HG03045 (cell line): ENCODE data around the gene TMEM120B.

Experiments used
- ATAC-seq: cut with Tn5 transposase; IDR thresholded peaks from one replicate; pipeline ENCODE4 v1.9.1; 2021; ENCODE audit warnings: mild to moderate bottlenecking, moderate library complexity; ENCODE audit not compliant: unreplicated experiment

The TMEM120B gene

DNA sequence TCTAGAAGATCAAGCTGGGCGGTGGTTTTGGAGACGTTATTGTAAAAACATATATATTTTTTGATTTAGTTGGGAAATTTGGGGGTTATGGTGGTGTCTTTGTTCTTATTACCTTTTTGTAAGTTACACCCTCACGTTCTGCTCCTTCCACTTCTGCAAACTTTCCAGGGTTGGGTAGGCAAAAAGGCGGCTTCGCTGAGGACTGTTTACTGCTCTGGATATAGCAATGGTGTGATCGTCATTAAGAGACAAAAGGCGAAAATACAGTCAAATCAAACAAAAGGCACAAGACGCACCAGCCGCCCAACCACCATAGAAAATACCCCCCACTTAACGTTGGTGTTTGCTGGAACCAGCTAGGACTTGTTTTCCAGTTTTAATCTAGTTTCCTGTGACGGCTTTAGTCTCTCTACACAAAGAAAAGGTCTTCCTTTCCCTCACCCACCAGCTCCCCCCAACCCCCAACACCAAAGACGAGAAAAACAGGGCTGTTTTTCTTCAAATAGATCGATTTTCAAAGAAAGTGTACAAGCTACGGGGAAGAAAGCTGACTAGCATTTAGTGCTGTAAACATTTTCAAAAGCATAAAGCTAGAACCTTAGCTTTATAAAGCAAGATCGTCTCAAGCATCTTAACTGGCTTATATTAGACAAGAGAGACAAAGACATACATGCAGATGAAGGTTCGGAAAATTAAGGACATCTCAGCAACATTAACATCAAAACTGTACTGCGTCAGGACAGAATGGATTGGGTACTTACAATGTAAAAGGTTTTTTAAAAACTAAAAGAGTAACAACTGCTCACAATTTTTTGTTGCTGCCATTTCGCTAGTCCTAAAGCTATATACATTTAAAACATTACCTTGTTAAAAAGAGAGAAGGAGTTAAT is 89.3 kb downstream of the TMEM120B start:
- ATAC-seq, result no peak

DNA sequence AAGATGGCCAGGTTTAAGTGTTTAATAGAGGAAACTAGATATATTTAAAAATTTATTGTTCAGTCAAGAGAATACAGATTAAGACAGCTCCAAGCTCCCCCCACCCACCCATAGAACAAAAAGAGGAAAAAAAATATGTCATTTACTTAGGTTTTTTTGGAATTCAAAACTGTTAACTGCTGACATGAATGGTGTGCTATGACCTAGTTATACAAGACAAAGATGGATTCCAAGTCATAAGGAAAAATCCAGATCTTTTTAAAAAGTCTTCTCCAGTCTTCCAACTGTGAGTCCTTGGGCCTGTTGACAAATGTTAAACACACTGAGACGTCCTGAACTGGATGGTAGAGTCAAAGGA is 89.9 kb downstream of the TMEM120B start:
- ATAC-seq, result no peak

DNA sequence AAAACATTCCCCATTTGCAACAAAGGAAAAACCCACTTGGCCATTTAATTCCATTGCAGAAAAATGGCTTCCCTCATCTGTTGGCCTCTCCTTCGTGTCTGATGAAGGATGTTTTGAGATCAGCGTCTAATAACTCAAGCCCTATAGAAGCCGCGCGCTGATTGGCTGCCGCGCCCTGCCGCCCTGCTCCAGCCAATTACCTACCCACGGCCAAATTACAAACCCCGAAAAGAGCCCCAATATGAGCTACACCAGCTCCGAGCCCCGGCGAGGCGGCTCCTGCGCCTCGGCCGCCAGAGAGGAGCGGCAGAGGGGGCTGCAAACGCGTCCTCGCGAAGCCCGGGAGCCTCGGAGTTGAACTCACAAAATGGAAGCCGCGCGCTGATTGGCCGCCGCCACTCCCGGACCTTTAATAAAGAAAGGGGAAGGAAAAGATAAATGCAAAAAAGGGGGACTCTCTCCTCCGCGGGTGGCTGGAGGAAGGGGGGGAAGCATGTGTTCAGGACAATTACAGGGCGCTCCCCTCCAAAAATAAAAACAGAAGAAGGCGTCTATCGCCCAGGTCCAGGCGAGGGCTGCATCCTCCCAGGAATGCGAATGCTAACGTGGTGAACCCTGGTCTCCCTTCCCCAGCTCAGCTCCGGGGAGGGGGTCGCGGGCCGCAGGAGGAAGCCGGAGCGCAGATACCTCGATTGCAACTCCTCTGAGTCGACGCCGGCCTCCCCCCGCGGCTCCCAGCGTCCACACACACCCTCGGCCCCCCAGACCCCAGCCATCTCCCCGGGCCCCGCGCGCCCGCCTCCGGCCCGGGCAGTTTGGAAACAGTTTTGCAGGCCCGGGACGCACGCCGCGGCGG is 90.5 kb downstream of the TMEM120B start:
- peak; percentile 29 for ATAC-seq

- ATAC-seq, result no peak
These were observed 91.4 kb downstream of the TMEM120B start, which contains the start of gene SETD1B for GRCh38 chr12:121803861-121804416. Gene SETD1B, plus strand, starts transcription at chr12:121804009. Its CDS starts 729 bp downstream, at chr12:121804738.

DNA sequence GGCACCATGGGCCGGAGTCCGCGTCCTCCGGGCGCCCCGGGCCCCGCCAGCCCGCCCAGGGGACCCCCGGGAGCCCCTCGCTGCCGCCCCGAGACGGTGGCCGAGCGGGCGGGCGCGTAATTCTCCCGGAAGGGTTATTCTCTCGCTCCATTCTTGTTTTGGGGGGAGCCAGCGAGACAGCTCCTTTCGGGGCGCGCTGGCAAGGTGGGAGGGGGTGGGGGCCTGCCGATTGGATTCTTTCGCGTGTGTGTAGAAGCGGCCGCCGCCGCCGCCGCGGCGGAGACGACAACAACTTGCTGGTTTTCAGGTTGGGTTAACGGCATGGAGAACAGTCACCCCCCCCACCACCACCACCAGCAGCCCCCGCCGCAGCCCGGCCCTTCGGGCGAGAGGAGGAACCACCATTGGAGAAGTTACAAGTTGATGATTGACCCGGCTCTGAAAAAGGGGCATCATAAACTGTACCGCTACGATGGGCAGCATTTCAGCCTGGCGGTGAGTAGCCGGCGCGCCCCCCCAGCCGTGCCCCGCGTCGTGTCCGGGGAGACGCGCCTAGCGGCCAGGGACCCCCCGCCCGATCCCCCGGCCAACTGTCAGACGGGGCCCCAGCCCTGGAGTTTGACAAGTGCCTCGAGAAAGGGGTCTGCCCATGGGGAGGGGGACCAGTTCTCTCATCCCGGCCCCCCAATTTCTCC is 92.0 kb downstream of the TMEM120B start:
- ATAC-seq, result no peak

GRCh38 chr12:121805171-121806008 is 92.8 kb downstream of the TMEM120B start:
- ATAC-seq, result no peak

DNA sequence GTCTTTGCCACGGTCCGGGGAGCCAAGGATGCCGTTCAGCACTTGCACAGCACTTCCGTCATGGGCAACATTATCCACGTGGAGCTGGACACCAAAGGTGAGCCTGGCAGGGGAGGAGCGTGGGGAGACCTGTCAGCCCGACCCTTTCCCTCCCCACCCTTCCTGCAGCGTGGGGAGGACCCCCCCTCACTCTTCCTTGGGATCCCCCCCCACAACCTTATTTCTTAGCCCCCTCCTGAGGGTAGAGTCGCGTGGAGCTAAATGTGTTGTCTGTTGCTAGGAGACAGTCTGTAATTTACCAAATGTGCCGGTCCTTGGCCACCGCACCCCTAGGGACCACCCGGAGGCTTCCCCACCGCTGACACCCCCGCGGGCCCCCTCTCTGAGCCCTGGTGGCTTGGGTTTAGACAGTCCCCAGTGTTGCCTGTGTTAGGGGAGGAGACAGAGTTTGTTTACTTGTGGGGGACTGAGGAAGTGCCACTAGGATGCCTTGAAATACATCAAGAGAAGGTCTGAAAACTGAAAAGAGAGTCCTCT is 93.5 kb downstream of the TMEM120B start:
- ATAC-seq, result no peak

- no peak for ATAC-seq
These were observed 94.2 kb downstream of the TMEM120B start for GRCh38 chr12:121806546-121807423.

- ATAC-seq, result no peak
These were observed 95.2 kb downstream of the TMEM120B start for GRCh38 chr12:121807642-121808347.

DNA sequence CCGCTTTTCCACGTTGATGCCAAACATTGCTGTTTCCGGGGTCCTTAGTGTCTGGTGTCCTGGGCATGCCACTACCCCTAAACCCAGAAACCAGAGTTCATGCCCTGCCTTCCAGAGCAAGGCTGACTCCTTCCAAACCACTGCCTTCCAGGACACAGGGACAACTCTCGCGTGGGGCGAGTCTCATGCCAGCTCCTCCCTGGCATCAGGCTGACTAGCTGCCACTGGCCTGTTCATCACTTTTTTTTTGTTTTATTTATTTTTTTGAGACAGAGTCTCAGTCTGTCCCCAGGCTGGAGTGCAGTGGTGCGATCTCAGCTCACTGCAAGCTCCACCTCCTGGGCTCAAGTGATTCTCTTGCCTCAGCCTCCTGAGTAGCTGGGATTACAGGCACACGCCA is 96.1 kb downstream of the TMEM120B start:
- no peak for ATAC-seq

DNA sequence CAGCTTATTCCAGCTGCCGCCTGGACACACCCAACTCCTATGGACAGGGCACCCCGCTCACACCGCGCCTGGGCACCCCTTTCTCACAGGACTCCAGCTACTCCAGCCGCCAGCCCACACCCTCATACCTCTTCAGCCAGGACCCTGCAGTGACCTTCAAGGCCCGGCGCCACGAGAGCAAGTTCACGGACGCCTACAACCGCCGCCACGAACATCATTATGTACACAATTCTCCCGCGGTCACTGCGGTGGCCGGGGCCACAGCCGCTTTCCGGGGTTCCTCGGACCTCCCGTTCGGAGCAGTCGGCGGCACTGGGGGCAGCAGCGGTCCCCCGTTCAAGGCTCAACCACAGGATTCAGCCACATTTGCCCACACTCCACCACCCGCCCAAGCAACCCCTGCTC is 97.2 kb downstream of the TMEM120B start:
- ATAC-seq, result no peak

DNA sequence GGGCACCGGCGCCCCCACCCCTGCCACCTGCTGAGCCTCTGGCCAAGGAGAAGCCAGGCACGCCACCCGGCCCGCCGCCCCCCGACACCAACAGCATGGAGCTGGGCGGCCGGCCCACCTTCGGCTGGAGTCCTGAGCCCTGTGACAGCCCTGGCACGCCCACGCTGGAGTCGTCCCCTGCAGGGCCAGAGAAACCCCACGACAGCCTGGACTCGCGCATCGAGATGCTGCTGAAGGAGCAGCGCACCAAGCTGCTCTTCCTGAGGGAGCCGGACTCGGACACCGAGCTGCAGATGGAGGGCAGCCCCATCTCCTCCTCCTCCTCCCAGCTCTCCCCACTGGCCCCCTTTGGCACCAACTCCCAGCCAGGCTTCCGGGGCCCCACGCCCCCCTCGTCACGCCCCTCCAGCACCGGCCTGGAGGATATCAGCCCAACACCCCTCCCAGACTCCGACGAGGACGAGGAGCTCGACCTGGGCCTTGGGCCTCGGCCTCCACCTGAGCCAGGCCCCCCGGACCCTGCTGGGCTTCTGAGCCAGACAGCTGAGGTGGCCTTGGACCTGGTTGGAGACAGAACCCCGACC is 97.8 kb downstream of the TMEM120B start:
- no peak for ATAC-seq

DNA sequence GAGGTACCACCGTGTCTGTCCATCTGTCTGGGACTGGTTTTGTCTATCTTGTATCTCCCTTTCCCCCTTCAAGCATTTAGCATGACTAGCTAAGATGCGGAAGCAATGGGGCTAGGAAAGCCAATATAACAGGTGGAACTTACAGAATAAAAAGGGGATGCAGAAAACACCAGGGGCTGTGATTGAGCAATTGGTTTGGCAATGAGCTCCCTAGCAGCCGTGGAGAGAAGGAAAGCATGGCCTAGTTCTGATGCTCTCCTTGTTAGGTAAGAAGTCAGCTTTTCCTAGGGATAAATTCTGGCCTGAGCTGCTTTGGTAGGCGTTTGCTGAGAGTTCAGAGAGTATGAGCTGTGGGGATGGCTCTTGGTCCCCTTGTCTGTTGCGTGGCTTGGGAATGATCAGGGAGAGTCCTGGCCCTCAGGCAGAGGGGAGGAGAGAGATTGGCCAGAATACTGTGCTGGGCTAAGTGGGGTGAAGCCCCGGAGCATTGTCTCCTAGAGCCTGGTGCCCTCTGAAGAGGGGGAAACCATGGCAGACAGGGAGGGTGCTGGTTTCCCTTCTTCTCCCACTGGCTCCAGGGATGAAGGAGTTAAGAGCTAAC is 98.4 kb downstream of the TMEM120B start:
- ATAC-seq, result no peak

DNA sequence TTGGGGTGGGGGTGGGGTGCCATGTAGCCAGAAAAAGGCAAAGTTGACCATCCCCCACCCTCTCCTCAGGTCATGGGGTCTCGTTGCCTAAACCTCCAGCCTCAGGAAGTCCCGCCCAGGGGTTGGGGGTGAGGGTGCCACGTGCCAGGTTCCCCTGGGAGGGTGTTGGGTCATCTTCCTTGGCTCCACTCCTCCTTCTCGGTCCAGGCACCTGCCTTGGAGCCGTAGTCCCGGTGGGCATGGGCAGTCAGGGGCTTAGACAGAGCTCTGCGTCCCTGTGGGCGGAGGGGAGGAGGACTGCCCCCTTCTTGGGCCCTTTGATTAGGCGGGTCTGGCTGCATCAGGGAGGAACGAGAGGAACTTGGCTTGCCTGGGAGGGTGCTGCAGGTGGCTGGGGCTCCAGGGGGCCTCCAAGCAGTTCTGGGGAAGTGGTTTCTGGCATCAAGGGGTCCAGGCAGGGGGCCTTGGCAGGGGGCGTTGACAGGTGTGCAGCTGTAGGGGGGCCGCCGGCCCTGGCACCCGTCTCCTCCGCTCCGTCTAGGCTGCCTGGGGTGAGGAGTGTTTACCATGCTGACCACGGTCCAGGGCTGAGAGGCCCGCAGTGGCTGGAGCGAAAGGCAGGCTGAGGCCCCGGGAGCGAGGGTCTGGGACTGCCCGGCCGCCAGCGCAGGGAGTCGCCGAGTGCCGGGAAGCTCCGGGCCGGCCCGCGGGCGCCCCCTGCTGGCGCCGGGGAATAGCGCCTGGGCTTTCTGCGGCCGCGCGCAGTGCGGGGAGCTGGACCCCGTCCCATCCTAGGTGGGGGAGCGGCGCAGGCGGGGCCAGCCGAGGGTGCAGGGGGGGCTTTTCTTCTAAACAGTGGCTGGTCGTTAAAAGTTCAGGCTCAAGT is 99.1 kb downstream of the TMEM120B start:
- ATAC-seq, result no peak

DNA sequence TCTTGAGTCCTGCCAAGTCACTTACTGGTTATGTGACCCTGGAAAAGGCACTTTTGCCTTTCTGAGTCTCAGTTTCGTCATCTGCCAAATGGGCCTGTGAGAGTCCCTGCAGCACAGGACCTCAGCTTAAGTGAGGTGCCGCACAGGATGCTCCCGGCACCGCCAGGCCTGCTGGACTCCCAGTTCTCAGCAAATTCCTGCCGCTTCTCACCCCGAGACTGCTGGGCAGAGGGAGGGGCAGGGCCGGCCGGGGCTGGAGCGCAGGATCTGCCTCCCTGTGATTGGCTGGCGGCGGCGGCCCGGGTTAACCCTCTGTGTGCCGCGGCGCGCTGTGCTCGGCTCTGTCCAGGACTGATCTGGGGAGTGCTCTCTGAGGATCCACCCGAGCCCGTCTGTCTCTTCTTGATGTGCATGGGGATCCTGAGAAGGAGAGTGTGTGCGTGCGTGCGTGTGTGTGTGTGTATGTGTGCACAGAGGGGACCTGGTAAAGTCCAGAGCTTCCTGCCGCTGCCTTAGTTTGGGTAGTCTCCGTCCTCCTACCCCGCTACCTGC is 99.8 kb downstream of the TMEM120B start:
- ATAC-seq, result no peak
